ENCODE measurements around the gene ANKRD31. TPM values are rescaled to one million over a fixed set of nuclear protein-coding genes. Genes with fewer than 3 reads are reported as not detected.
"Not testable (repeated sequence)": the region's sequence is repeated elsewhere in the genome, so short reads cannot be mapped to it uniquely, and the experiment has no call there.

ANKRD31 gene
- total RNA-seq, 2 experiments from 2014 or later: 0.13 TPM; not detected in 1

DNA sequence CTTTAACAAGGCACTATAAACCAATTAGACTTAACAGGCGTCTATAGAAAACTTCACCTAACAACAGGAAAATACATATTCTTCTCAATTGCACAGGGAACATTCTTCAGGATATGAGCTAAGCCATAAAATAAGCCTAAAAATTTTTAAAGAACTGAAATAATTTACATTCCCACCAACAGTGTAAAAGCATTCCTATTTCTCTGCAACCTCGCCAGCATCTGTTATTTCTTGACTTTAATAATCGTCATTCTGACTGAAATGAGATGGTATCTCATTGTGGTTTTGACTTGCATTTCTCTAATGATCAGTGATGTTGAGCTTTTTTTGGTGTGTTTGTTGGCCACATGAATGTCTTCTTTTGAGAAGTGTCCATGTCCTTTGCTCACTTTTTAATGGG, 140.7 kb downstream of the ANKRD31 start:
- CTCF ChIA-PET (ENCODE audit: unreplicated experiment); H3K79me2 ChIP-seq (ENCODE audit: insufficient read depth, low read depth, low read length); H2AFZ ChIP-seq (ENCODE audit: low read length); H3K4me3 ChIP-seq (ENCODE audit: low read depth, low read length, poor library complexity, severe bottlenecking); H3K9me2 ChIP-seq (ENCODE audit: insufficient read depth, low read length); H3K4me2 ChIP-seq (ENCODE audit: low read length); H3K9me3 ChIP-seq (ENCODE audit: low read length); intact Hi-C loops (cut with micrococcal nuclease; ENCODE audit: unreplicated experiment); H3K36me3 ChIP-seq (ENCODE audit: insufficient read depth, low read length); BruUV-seq (replicated peaks); H3K4me1 ChIP-seq (ENCODE audit: insufficient read depth, low read length, poor library complexity, severe bottlenecking); H4K20me1 ChIP-seq (ENCODE audit: insufficient read depth, low read length); DNase-seq (ENCODE audit: low spot score); H3K27ac ChIP-seq (ENCODE audit: low read depth, low read length, poor library complexity, severe bottlenecking): not testable (repeated sequence)
- POLR2A ChIA-PET: interaction anchor here (0.7 kb wide), 1 partner anchor 9 kb away, joined by 3 read pairs; no protein-coding TSS in a partner anchor

DNA sequence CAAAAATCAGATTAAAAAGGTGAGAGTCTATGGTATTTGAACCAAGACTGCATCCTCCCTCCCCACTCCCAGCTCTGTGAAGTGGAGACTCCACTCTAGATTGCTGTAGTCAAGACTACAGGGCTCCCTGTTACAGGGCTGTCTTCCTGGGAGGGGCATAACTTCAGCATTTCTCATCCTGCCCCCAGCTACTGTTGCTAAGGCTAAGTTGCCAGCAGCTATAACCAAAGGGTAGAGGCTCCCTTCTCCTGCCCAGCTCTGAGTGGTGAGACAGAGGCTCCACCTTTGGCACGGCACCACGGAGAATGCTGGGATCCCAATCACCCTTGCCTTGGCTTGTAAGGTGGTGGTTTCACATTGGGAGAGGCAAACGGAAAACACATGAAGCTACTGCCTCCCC, 145.1 kb downstream of the ANKRD31 start:
- Histone ChIP-seq H3K4me1 (ENCODE audit: insufficient read depth, low read length, poor library complexity, severe bottlenecking) (no peaks in the 10 kb centered on the region), H3K36me3 (ENCODE audit: insufficient read depth, low read length) (no peaks in the 10 kb centered on the region), H3K79me2 (ENCODE audit: insufficient read depth, low read depth, low read length) (no peaks in the 10 kb centered on the region), H2AFZ (ENCODE audit: low read length) (no peak overlapping the region), H3K4me3 (ENCODE audit: low read depth, low read length, poor library complexity, severe bottlenecking) (no peak overlapping the region), H3K9me3 (ENCODE audit: low read length) (no peaks in the 10 kb centered on the region), H4K20me1 (ENCODE audit: insufficient read depth, low read length) (no peaks in the 10 kb centered on the region), H3K27ac (ENCODE audit: low read depth, low read length, poor library complexity, severe bottlenecking) (no peak overlapping the region), H3K4me2 (ENCODE audit: low read length) (no peak overlapping the region), H3K9me2 (ENCODE audit: insufficient read depth, low read length) (no peaks in the 10 kb centered on the region)
- TF ChIP-seq EZH2phosphoT487 (IDR thresholded peaks at IDR 0.05; ENCODE audit: borderline replicate concordance, low read depth, low read length): no peak
- TF ChIP-seq, protein P1, sequence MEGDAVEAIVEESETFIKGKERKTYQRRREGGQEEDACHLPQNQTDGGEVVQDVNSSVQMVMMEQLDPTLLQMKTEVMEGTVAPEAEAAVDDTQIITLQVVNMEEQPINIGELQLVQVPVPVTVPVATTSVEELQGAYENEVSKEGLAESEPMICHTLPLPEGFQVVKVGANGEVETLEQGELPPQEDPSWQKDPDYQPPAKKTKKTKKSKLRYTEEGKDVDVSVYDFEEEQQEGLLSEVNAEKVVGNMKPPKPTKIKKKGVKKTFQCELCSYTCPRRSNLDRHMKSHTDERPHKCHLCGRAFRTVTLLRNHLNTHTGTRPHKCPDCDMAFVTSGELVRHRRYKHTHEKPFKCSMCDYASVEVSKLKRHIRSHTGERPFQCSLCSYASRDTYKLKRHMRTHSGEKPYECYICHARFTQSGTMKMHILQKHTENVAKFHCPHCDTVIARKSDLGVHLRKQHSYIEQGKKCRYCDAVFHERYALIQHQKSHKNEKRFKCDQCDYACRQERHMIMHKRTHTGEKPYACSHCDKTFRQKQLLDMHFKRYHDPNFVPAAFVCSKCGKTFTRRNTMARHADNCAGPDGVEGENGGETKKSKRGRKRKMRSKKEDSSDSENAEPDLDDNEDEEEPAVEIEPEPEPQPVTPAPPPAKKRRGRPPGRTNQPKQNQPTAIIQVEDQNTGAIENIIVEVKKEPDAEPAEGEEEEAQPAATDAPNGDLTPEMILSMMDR (conservative IDR thresholded peaks at IDR 0.05; ENCODE audit: low read length): no peak
- ChIA-PET POLR2A (interaction anchor here (0.6 kb wide), 1 partner anchor 252 kb away, joined by 5 read pairs; no protein-coding TSS in a partner anchor), CTCF (ENCODE audit: unreplicated experiment) (no interaction called here)
- no peak for DNase-seq (ENCODE audit: low spot score)
- no TSS peak for BruUV-seq (replicated peaks)
- intact Hi-C loops (cut with micrococcal nuclease; ENCODE audit: unreplicated experiment): no loop called here

DNA sequence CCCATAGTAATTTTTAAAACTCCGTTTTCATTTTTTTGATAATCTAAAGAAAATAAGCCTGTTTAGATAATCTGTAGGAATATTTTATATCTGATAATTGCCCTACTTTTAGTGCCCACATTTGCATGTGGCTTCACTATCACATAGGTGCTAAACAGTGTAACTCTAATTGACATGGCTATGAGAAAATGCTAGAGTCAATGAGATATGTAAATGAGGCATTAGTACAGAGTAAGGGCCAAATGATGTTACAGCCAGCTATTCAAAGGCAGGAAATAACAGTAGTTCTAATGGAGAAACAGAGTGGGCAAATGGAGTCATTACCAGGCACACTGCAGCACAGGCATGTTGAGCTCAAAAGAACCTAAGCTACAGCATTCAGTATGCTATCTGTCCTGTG, 147.0 kb downstream of the ANKRD31 start:
- Histone ChIP-seq H3K9me3 (ENCODE audit: low read length) (no peaks in the 10 kb centered on the region), H3K79me2 (ENCODE audit: insufficient read depth, low read depth, low read length) (no peaks in the 10 kb centered on the region), H3K36me3 (ENCODE audit: insufficient read depth, low read length) (no peaks in the 10 kb centered on the region), H2AFZ (ENCODE audit: low read length) (no peak overlapping the region), H3K4me3 (ENCODE audit: low read depth, low read length, poor library complexity, severe bottlenecking) (no peak overlapping the region), H3K9me2 (ENCODE audit: insufficient read depth, low read length) (no peaks in the 10 kb centered on the region), H3K4me2 (ENCODE audit: low read length) (no peak overlapping the region), H4K20me1 (ENCODE audit: insufficient read depth, low read length) (no peaks in the 10 kb centered on the region), H3K4me1 (ENCODE audit: insufficient read depth, low read length, poor library complexity, severe bottlenecking) (no peaks in the 10 kb centered on the region), H3K27ac (ENCODE audit: low read depth, low read length, poor library complexity, severe bottlenecking) (no peak overlapping the region)
- TF ChIP-seq, protein P1 (conservative IDR thresholded peaks at IDR 0.05; ENCODE audit: low read length): no peak
- TF ChIP-seq EZH2phosphoT487 (IDR thresholded peaks at IDR 0.05; ENCODE audit: borderline replicate concordance, low read depth, low read length): no peak
- no TSS peak for BruUV-seq (replicated peaks)
- ChIA-PET POLR2A (no interaction called here), CTCF (ENCODE audit: unreplicated experiment) (no interaction called here)
- intact Hi-C loops (cut with micrococcal nuclease; ENCODE audit: unreplicated experiment): no loop called here
- no peak for DNase-seq (ENCODE audit: low spot score)
